GM12872 (cell line): ENCODE measurements around the gene GMDS.

Experiments used
- TF ChIP-seq, protein P1 (sequence below): IDR thresholded peaks from 3 replicates; pipeline ENCODE4 v1.5.1; 2011; ENCODE audit warnings: low read depth, mild to moderate bottlenecking, low read length, moderate library complexity; ENCODE audit not compliant: insufficient read depth

The GMDS gene

GRCh38 chr6:2185466-2185865 is 59.9 kb downstream of the GMDS start:
- TF ChIP-seq, protein P1, sequence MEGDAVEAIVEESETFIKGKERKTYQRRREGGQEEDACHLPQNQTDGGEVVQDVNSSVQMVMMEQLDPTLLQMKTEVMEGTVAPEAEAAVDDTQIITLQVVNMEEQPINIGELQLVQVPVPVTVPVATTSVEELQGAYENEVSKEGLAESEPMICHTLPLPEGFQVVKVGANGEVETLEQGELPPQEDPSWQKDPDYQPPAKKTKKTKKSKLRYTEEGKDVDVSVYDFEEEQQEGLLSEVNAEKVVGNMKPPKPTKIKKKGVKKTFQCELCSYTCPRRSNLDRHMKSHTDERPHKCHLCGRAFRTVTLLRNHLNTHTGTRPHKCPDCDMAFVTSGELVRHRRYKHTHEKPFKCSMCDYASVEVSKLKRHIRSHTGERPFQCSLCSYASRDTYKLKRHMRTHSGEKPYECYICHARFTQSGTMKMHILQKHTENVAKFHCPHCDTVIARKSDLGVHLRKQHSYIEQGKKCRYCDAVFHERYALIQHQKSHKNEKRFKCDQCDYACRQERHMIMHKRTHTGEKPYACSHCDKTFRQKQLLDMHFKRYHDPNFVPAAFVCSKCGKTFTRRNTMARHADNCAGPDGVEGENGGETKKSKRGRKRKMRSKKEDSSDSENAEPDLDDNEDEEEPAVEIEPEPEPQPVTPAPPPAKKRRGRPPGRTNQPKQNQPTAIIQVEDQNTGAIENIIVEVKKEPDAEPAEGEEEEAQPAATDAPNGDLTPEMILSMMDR, result no peak

GRCh38 chr6:2184700-2185455 is 60.5 kb downstream of the GMDS start:
- TF ChIP-seq, protein P1, result no peak

DNA sequence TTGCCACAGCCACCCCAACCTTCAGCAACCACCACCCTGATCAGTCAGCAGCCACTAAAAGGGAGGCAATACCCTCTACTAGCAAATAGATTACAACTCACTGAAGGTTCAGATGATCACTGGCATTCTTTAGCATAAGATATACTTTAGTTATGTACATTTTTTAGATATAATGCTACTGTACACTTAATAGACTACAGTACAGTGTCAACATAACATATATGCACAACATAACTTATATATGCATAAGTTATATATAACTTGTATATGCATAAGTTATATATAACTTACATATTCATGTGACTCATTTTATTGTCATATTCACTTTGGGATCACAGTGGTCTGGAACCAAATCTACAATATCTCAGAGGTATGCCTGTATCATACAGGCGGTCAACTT is 61.7 kb downstream of the GMDS start:
- TF ChIP-seq, protein P1, result no peak

DNA sequence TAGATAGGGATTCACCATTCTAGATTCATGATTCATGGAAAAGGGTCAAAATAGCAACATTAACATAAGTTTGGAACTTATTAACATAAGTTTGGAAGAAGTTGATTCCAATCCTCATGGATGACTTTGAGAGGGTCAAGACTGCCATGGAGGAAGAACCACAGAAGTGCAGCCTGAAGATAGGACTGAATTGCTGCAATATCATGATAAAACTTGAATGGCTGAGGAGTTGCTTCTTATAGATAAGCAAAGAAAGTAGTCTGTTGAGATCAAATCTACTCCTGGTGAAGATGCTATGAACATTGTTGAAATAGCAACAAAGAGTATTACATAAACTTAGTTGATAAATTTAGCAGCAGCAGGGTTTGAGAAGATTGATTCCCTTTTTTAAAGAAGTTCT is 62.2 kb downstream of the GMDS start:
- TF ChIP-seq, protein P1, result no peak

GRCh38 chr6:2182251-2182650 is 63.2 kb downstream of the GMDS start:
- TF ChIP-seq, protein P1, result no peak

DNA sequence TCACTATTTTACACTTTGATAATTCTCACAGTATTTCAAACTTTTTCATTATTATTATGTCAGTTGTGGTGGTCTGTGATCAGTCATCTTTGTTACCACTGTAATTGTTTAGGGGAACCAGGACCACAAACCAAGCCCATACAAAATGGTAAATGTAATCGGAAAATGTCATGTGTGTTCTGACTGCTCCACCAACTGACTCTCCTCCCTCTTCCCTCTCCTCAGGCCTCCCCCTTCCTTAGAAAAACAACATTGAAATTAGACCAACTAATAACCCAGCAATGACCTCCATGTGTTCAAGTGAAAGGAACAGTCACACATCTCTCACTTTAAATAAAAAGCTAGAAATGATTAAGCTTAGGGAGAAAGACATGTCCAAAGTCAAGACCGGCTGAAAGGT is 63.8 kb downstream of the GMDS start:
- TF ChIP-seq, protein P1, result no peak

- TF ChIP-seq, protein P1, result no peak
Measured at GRCh38 chr6:2179950-2180349, 65.5 kb downstream of the GMDS start.
